GM18868 (cell line): ENCODE results near the gene IVL.

ENCODE experiments used
- ATAC-seq: cut with Tn5 transposase; IDR thresholded peaks from one replicate; pipeline ENCODE4 v1.9.1; 2021; ENCODE audit warnings: mild to moderate bottlenecking, moderate library complexity; ENCODE audit not compliant: unreplicated experiment

The IVL gene

GRCh38 chr1:152886758-152887409, 21.5 kb upstream of the IVL start:
- no peak for ATAC-seq

- no peak for ATAC-seq
Measured at GRCh38 chr1:152888126-152888525, 20.2 kb upstream of the IVL start.

GRCh38 chr1:152899027-152899426, 9.3 kb upstream of the IVL start:
- ATAC-seq: no peak

GRCh38 chr1:152899883-152900282, 8.5 kb upstream of the IVL start:
- ATAC-seq: no peak

GRCh38 chr1:152901631-152902030, 6.7 kb upstream of the IVL start:
- ATAC-seq: no peak

- no peak for ATAC-seq
Measured at GRCh38 chr1:152902636-152903035, 5.7 kb upstream of the IVL start.

- no peak for ATAC-seq
Measured at GRCh38 chr1:152904688-152905440, 3.5 kb upstream of the IVL start.

GRCh38 chr1:152906023-152906565, 2.3 kb upstream of the IVL start:
- no peak for ATAC-seq

GRCh38 chr1:152909206-152909605, 860 bp downstream of the IVL start:
- no peak for ATAC-seq

GRCh38 chr1:152912471-152912870, 4.1 kb downstream of the IVL start:
- no peak for ATAC-seq

- ATAC-seq: no peak
Measured at GRCh38 chr1:152912900-152913299, 4.6 kb downstream of the IVL start.

- ATAC-seq: no peak
Measured at GRCh38 chr1:152917794-152918193, 9.4 kb downstream of the IVL start.

- no peak for ATAC-seq
Measured at GRCh38 chr1:152919071-152919470, 10.7 kb downstream of the IVL start.

- no peak for ATAC-seq
Measured at GRCh38 chr1:152924191-152924590, 15.8 kb downstream of the IVL start.

GRCh38 chr1:152926091-152926490, 17.7 kb downstream of the IVL start:
- no peak for ATAC-seq

- ATAC-seq: no peak
Measured at GRCh38 chr1:152928671-152929070, 20.3 kb downstream of the IVL start.

GRCh38 chr1:152932170-152932811, 23.9 kb downstream of the IVL start:
- no peak for ATAC-seq

GRCh38 chr1:152933196-152933595, 24.9 kb downstream of the IVL start:
- no peak for ATAC-seq

- no peak for ATAC-seq
Measured at GRCh38 chr1:152940614-152941013, 32.3 kb downstream of the IVL start.

GRCh38 chr1:152941037-152941711, 32.8 kb downstream of the IVL start:
- ATAC-seq: no peak

- ATAC-seq: no peak
Measured at GRCh38 chr1:152942161-152942560, 33.8 kb downstream of the IVL start.
